ENCODE data around the gene FBXO39. TPM values are rescaled to one million over a fixed set of nuclear protein-coding genes. Genes with fewer than 3 reads are reported as not detected.
A peak's percentile ranks its signal among the peaks of the same experiment; 100 is the strongest.

FBXO39 gene
- total RNA-seq, 2 donors from 2014 or later = 0.18 to 0.29 TPM

- H3K27ac Mint-ChIP-seq = peak within 1 kb of the TSS; percentile 35
- no peaks in the 10 kb centered on the region for H3K9me3 ChIP-seq (ENCODE audit: control insufficient read depth, low read length)
- H3K4me1 ChIP-seq (ENCODE audit: control insufficient read depth, insufficient read depth, low read length) = no peaks in the 10 kb centered on the region
- no peaks in the 10 kb centered on the region for H3K36me3 Mint-ChIP-seq (ENCODE audit: low read depth)
- no peak for TF ChIP-seq CTCF (conservative IDR thresholded peaks at IDR 0.05)
- H3K9me3 Mint-ChIP-seq = no peaks in the 10 kb centered on the region
- no peak within 1 kb of the TSS for H3K4me3 Mint-ChIP-seq
- H3K27ac ChIP-seq (ENCODE audit: low read depth, low read length) = no peak within 1 kb of the TSS
- H3K4me3 ChIP-seq (ENCODE audit: low read length) = no peak within 1 kb of the TSS
- no peaks in the 10 kb centered on the region for H3K27me3 ChIP-seq (ENCODE audit: control insufficient read depth, insufficient read depth, low read length, poor library complexity, severe bottlenecking)
- H3K9ac ChIP-seq (ENCODE audit: extremely low read depth, low read length, poor library complexity, severe bottlenecking) = no peak within 1 kb of the TSS
- no peaks in the 10 kb centered on the region for H3K36me3 ChIP-seq (ENCODE audit: control insufficient read depth, insufficient read depth, low read length)
- peaks cover 28% of the 10 kb centered on the region for H3K4me1 Mint-ChIP-seq
- H3K27me3 Mint-ChIP-seq (ENCODE audit: insufficient read depth) = peaks cover 12% of the 10 kb centered on the region
- no peak for DNase-seq
- 84 to 94% methylated on average over 8 to 14 of the region's 14 CpGs for WGBS, 2 experiments (ENCODE audit: insufficient coverage in 1 of 2, insufficient read length in 1 of 2)
These were observed 20.3 kb upstream of the FBXO39 start, which contains the start of gene XAF1 for GRCh38 chr17:6755731-6756184. TSS of gene XAF1 (plus strand) at chr17:6756046. CDS start at chr17:6756079, 33 bp downstream.

- no peaks in the 10 kb centered on the region for H3K9me3 ChIP-seq (ENCODE audit: control insufficient read depth, low read length)
- no peaks in the 10 kb centered on the region for H3K4me1 ChIP-seq (ENCODE audit: control insufficient read depth, insufficient read depth, low read length)
- H3K27ac ChIP-seq (ENCODE audit: low read depth, low read length) = no peak overlapping the region
- Mint-ChIP-seq H3K9me3 (no peaks in the 10 kb centered on the region), H3K36me3 (ENCODE audit: low read depth) (no peaks in the 10 kb centered on the region), H3K27me3 (ENCODE audit: insufficient read depth) (peaks cover 12% of the 10 kb centered on the region), H3K4me1 (peaks cover 28% of the 10 kb centered on the region), H3K4me3 (no peak overlapping the region), H3K27ac (no peak overlapping the region)
- H3K36me3 ChIP-seq (ENCODE audit: control insufficient read depth, insufficient read depth, low read length) = no peaks in the 10 kb centered on the region
- no peak overlapping the region for H3K4me3 ChIP-seq (ENCODE audit: low read length)
- H3K9ac ChIP-seq (ENCODE audit: extremely low read depth, low read length, poor library complexity, severe bottlenecking) = no peak overlapping the region
- H3K27me3 ChIP-seq (ENCODE audit: control insufficient read depth, insufficient read depth, low read length, poor library complexity, severe bottlenecking) = no peaks in the 10 kb centered on the region
- DNase-seq = no peak
- no peak for TF ChIP-seq CTCF (conservative IDR thresholded peaks at IDR 0.05)
- WGBS, 2 experiments (ENCODE audit: insufficient coverage in 1 of 2, insufficient read length in 1 of 2) = 85 to 100% methylated on average over 1 to 12 of the region's 13 CpGs
These were observed 19.5 kb upstream of the FBXO39 start for GRCh38 chr17:6756425-6757031.

GRCh38 chr17:6757747-6758146 lies 18.3 kb upstream of the FBXO39 start:
- Histone ChIP-seq H3K9ac (ENCODE audit: extremely low read depth, low read length, poor library complexity, severe bottlenecking) (no peak overlapping the region), H3K9me3 (ENCODE audit: control insufficient read depth, low read length) (no peaks in the 10 kb centered on the region), H3K27ac (ENCODE audit: low read depth, low read length) (no peak overlapping the region), H3K4me1 (ENCODE audit: control insufficient read depth, insufficient read depth, low read length) (no peaks in the 10 kb centered on the region), H3K36me3 (ENCODE audit: control insufficient read depth, insufficient read depth, low read length) (no peaks in the 10 kb centered on the region), H3K27me3 (ENCODE audit: control insufficient read depth, insufficient read depth, low read length, poor library complexity, severe bottlenecking) (no peaks in the 10 kb centered on the region), H3K4me3 (ENCODE audit: low read length) (no peak overlapping the region)
- H3K27me3 Mint-ChIP-seq (ENCODE audit: insufficient read depth) = peaks cover 13% of the 10 kb centered on the region
- H3K9me3 Mint-ChIP-seq = no peaks in the 10 kb centered on the region
- peaks cover 23% of the 10 kb centered on the region for H3K4me1 Mint-ChIP-seq
- H3K27ac Mint-ChIP-seq = no peak overlapping the region
- H3K4me3 Mint-ChIP-seq = no peak overlapping the region
- no peak for DNase-seq
- H3K36me3 Mint-ChIP-seq (ENCODE audit: low read depth) = no peaks in the 10 kb centered on the region
- WGBS, 2 experiments (ENCODE audit: insufficient coverage in 1 of 2, insufficient read length in 1 of 2) = 81% methylated on average over 2 of the region's 2 CpGs; no CpG with 5 or more reads in 1 of the 2 experiments
- no peak for TF ChIP-seq CTCF (conservative IDR thresholded peaks at IDR 0.05)

All from endodermal cell (in vitro differentiated cells).